Panc1 (cell line): ENCODE measurements around the gene EIF5AL1.

Source experiments
- TF ChIP-seq, protein P1 (sequence below), 2 experiments: IDR thresholded peaks; 2 replicates each; pipeline ENCODE4 v1.6.1; 2011 to 2012; ENCODE audit warnings: low read depth in 2 of 2, control low read depth in 1 of 2, low read length in 1 of 2, mild to moderate bottlenecking in 1 of 2, moderate library complexity in 1 of 2; ENCODE audit not compliant: insufficient read depth in 1 of 2
- TF ChIP-seq, protein P2 (sequence below): fragments of 450-650 bp; IDR thresholded peaks from 2 replicates; pipeline ENCODE4 v1.5.1; 2017; ENCODE audit warnings: mild to moderate bottlenecking

DNA sequence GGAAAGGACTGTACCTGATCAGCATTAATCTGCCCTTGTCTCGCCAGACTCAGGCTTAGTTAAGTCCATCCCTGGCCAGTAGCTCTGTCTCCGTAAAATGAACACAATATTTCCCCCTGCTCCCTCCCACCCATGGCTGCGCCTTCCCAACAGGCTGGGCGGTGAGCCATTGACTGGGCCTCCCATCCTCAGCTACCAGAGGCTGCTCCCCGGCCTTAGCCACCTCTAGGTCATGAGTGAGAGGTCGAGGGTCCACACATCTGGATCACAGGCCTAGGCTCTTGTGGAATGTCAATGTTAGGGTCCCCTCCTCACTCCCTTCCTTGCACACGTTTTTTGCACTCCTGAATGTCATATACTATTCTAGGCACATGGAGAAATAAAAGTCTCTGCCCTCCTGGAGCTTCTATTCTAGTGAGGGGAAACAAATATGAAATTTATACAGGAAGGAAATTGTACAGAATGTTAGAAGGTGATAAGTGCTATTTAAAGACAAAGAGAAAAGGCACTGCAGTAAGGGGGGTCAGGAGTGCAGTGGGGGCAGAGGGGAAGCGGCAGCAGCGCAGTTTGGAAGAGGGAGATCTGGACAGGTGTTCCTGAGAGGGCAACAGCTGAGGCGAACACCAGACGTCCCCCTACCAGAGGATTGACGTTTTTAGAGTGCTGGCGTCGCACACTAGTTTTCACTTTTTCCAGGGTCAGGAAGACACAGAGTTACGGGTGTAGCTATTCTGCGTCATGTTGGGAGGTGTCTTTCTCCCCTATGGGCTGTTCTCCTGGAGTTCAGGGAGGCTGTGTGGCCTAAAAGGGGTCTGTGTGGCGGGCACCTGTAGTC is 17.2 kb upstream of the EIF5AL1 start:
- TF ChIP-seq, protein P1, sequence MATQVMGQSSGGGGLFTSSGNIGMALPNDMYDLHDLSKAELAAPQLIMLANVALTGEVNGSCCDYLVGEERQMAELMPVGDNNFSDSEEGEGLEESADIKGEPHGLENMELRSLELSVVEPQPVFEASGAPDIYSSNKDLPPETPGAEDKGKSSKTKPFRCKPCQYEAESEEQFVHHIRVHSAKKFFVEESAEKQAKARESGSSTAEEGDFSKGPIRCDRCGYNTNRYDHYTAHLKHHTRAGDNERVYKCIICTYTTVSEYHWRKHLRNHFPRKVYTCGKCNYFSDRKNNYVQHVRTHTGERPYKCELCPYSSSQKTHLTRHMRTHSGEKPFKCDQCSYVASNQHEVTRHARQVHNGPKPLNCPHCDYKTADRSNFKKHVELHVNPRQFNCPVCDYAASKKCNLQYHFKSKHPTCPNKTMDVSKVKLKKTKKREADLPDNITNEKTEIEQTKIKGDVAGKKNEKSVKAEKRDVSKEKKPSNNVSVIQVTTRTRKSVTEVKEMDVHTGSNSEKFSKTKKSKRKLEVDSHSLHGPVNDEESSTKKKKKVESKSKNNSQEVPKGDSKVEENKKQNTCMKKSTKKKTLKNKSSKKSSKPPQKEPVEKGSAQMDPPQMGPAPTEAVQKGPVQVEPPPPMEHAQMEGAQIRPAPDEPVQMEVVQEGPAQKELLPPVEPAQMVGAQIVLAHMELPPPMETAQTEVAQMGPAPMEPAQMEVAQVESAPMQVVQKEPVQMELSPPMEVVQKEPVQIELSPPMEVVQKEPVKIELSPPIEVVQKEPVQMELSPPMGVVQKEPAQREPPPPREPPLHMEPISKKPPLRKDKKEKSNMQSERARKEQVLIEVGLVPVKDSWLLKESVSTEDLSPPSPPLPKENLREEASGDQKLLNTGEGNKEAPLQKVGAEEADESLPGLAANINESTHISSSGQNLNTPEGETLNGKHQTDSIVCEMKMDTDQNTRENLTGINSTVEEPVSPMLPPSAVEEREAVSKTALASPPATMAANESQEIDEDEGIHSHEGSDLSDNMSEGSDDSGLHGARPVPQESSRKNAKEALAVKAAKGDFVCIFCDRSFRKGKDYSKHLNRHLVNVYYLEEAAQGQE (IDR thresholded peaks at IDR 0.05; ENCODE audit: insufficient read depth in 1 of 2, low read depth in 2 of 2, low read length in 1 of 2), result no peak
- TF ChIP-seq, protein P2, sequence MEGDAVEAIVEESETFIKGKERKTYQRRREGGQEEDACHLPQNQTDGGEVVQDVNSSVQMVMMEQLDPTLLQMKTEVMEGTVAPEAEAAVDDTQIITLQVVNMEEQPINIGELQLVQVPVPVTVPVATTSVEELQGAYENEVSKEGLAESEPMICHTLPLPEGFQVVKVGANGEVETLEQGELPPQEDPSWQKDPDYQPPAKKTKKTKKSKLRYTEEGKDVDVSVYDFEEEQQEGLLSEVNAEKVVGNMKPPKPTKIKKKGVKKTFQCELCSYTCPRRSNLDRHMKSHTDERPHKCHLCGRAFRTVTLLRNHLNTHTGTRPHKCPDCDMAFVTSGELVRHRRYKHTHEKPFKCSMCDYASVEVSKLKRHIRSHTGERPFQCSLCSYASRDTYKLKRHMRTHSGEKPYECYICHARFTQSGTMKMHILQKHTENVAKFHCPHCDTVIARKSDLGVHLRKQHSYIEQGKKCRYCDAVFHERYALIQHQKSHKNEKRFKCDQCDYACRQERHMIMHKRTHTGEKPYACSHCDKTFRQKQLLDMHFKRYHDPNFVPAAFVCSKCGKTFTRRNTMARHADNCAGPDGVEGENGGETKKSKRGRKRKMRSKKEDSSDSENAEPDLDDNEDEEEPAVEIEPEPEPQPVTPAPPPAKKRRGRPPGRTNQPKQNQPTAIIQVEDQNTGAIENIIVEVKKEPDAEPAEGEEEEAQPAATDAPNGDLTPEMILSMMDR, result no peak
